HL-60 (cell line): ENCODE results near the gene CRYGD.

ENCODE experiments used
- DNase-seq, 2 experiments: peaks; one replicate each; pipeline ENCODE4 v3.0.0-alpha.2; 2010 to 2020; ENCODE audit warnings: low read depth in 1 of 2, low spot score in 1 of 2
- H3K27ac ChIP-seq: fragments of 250-450 bp; sonication (Bioruptor Pico); replicated peaks from 2 replicates; pipeline ENCODE4 v1.5.1; 2020; ENCODE audit warnings: mild to moderate bottlenecking, moderate library complexity
- H3K27me3 ChIP-seq: fragments of 250-450 bp; sonication (Bioruptor Pico); 2 replicates; pipeline ENCODE4 v1.5.1; 2021; ENCODE audit warnings: mild to moderate bottlenecking, moderate library complexity; ENCODE audit not compliant: insufficient read depth, poor library complexity, severe bottlenecking
- H3K4me3 ChIP-seq: replicated peaks from 2 replicates; pipeline ENCODE4 v1.5.1; 2011; ENCODE audit warnings: mild to moderate bottlenecking, control low read depth, low read length; ENCODE audit not compliant: insufficient read depth
- GABPA ChIP-seq: IDR thresholded peaks from 2 replicates; pipeline ENCODE4 v1.6.1; 2012; ENCODE audit warnings: low read depth
- POLR2AphosphoS5 ChIP-seq: IDR thresholded peaks from 2 replicates; pipeline ENCODE4 v1.6.1; 2012; ENCODE audit warnings: low read depth
- REST ChIP-seq: IDR thresholded peaks from 2 replicates; pipeline ENCODE4 v1.6.1; 2012; ENCODE audit warnings: low read depth; ENCODE audit not compliant: insufficient replicate concordance
- SPI1 ChIP-seq: IDR thresholded peaks from 2 replicates; pipeline ENCODE4 v1.6.1; 2012; ENCODE audit warnings: low read depth, mild to moderate bottlenecking, borderline replicate concordance
- TF ChIP-seq, protein P1 (sequence below): IDR thresholded peaks from one replicate; pipeline ENCODE4 v1.5.1; 2011; ENCODE audit warnings: low read length, control low read depth, inconsistent platforms; ENCODE audit not compliant: insufficient read depth

Gene CRYGD

GRCh38 chr2:208074610-208075356 is 49.5 kb downstream of the CRYGD start:
- no peaks in the 10 kb centered on the region for H3K27me3 ChIP-seq

DNA sequence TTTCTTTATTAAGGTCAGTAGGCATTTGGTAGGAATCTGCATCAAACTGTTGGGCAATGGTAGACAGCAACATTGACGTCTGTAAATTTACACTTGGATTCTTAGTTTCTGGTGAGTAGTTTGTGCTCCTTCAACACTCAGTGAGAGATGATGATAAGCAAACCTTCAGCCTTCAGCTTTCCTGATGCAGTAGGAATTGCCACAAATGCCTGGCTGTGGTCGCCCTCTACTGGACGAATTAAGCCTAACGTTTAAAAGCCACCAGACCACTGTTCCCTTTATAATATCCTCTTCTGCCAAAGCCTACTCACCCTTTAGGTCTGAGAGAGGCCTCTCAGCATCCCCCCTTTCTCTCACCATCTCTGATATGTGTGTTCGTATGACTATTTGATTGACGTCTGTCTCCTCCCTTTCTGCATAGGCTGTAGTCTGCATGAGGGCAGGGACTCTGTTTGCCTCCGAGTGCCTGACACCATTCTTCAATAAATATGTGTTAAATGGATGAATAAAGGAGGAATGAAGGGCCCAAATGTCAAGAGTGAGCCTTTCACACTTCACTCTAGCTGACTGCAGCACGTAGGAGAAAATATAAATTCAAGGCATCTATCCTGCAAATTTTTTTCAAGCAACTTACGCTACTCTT is 52.0 kb downstream of the CRYGD start:
- Histone ChIP-seq H3K27me3 (no peaks in the 10 kb centered on the region), H3K4me3 (no peak overlapping the region), H3K27ac (no peak overlapping the region)
- TF ChIP-seq POLR2AphosphoS5: no peak
- TF ChIP-seq, protein P1, sequence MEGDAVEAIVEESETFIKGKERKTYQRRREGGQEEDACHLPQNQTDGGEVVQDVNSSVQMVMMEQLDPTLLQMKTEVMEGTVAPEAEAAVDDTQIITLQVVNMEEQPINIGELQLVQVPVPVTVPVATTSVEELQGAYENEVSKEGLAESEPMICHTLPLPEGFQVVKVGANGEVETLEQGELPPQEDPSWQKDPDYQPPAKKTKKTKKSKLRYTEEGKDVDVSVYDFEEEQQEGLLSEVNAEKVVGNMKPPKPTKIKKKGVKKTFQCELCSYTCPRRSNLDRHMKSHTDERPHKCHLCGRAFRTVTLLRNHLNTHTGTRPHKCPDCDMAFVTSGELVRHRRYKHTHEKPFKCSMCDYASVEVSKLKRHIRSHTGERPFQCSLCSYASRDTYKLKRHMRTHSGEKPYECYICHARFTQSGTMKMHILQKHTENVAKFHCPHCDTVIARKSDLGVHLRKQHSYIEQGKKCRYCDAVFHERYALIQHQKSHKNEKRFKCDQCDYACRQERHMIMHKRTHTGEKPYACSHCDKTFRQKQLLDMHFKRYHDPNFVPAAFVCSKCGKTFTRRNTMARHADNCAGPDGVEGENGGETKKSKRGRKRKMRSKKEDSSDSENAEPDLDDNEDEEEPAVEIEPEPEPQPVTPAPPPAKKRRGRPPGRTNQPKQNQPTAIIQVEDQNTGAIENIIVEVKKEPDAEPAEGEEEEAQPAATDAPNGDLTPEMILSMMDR: peak; percentile 84
- TF ChIP-seq SPI1: no peak
- no peak for TF ChIP-seq GABPA
- no peak for TF ChIP-seq REST
- DNase-seq: peak in 1 of 2 experiments; percentile 69

More at GRCh38 chr2:208074610-208075356, 49.5 kb downstream of the CRYGD start:
- no peak overlapping the region for H3K4me3 ChIP-seq
- TF ChIP-seq SPI1: no peak
- TF ChIP-seq GABPA: no peak
- no peak for TF ChIP-seq REST
- TF ChIP-seq, protein P1: no peak
- TF ChIP-seq POLR2AphosphoS5: no peak
- DNase-seq: no peak
- H3K27ac ChIP-seq: no peak overlapping the region
